ENCODE results near the gene LYPD6B. TPM values are rescaled to one million over a fixed set of nuclear protein-coding genes. Genes with fewer than 3 reads are reported as not detected.

Gene LYPD6B
- total RNA-seq, 1 experiment from 2014 or later = 2.0 TPM

DNA sequence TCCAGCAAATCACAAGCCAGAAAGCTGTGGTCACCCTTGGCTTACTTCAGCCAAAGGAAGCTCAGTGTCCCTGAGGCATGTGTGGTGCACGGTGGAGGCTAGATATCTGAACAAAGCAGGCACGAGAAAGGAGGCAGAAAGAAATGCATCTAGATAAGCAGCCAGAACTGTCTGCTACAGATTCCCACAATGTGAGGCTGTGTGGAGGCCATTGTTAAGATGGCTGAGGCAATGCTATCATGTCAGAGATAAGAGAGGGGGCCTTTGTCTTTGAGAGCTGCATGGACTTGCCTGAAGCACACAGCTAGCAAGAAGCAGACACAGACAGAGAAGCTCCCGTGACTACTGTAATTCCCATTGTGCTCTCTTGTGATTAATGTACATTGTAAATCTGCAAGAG lies 181.4 kb downstream of the LYPD6B start:
- Histone ChIP-seq H4K20me1 (ENCODE audit: control insufficient read depth, insufficient read depth, insufficient read length) (no peaks in the 10 kb centered on the region), H3K79me1 (ENCODE audit: insufficient read depth, low read depth, low read length, poor library complexity, severe bottlenecking) (no peaks in the 10 kb centered on the region), H3K4me1 (ENCODE audit: insufficient read depth, low read length) (peaks cover 8% of the 10 kb centered on the region; the same call in 1 of the 2 replicates), H2BK12ac (ENCODE audit: insufficient read length, low read depth, low read length) (no peak overlapping the region), H2BK20ac (ENCODE audit: low read depth, low read length, poor library complexity, severe bottlenecking) (no peak overlapping the region), H3K27ac (ENCODE audit: insufficient read length, low read depth, low read length) (no peak overlapping the region), H3K23me2 (ENCODE audit: insufficient read length, low read depth, low read length, poor library complexity, severe bottlenecking) (peaks cover 2% of the 10 kb centered on the region), H2BK5ac (ENCODE audit: insufficient read length, low read length) (no peak overlapping the region), H2BK15ac (ENCODE audit: low read depth, low read length) (no peak overlapping the region), H4K8ac (replicated peaks; ENCODE audit: insufficient read length, low read depth, low read length) (no peak overlapping the region), H3T11ph (ENCODE audit: low read length) (no peak overlapping the region), H2AFZ (ENCODE audit: low read length) (no peak overlapping the region), H3K4ac (ENCODE audit: low read depth, low read length) (no peak overlapping the region), H3K18ac (ENCODE audit: insufficient read length, low read depth, low read length) (no peak overlapping the region), H3K56ac (ENCODE audit: insufficient read length, low read depth, low read length) (no peak overlapping the region), H3K4me2 (ENCODE audit: insufficient read depth, insufficient read length, low read length) (no peak overlapping the region), H2AK5ac (ENCODE audit: insufficient read length, low read length) (no peak overlapping the region), H4K91ac (ENCODE audit: insufficient read length, low read depth, low read length) (no peak overlapping the region), H2BK120ac (ENCODE audit: low read depth, low read length, poor library complexity, severe bottlenecking) (no peak overlapping the region), H3K9me3 (ENCODE audit: control insufficient read depth, low read depth, low read length) (no peaks in the 10 kb centered on the region), H3K27me3 (ENCODE audit: insufficient read depth, low read length) (no peaks in the 10 kb centered on the region), H3K9ac (ENCODE audit: extremely low read depth, insufficient read length, low read length) (no peak overlapping the region), H3K79me2 (ENCODE audit: insufficient read depth, low read length) (no peaks in the 10 kb centered on the region), H3K14ac (ENCODE audit: insufficient read depth, low read length) (no peak overlapping the region), H3K23ac (ENCODE audit: insufficient read length, low read depth, low read length) (no peak overlapping the region), H4K5ac (ENCODE audit: insufficient read length, low read depth, low read length) (no peak overlapping the region)
- no peak for TF ChIP-seq CTCF (conservative IDR thresholded peaks at IDR 0.05)
- no CpG with 5 or more reads among the region's 3 CpGs for WGBS (ENCODE audit: extremely low coverage, insufficient read length, low lambda C conversion rate)
- Mint-ChIP-seq H3K9me3 (no peaks in the 10 kb centered on the region), H3K36me3 (ENCODE audit: insufficient read depth in 1 of 3, low read depth in 3 of 3) (no peaks in the 10 kb centered on the region), H3K27ac (no peak overlapping the region), H3K27me3 (ENCODE audit: low read depth) (no peaks in the 10 kb centered on the region), H3K4me1 (peaks cover 30 to 55% of the 10 kb centered on the region in 2 experiments), H3K4me3 (no peak overlapping the region)
- DNase-seq = no peak

Measured in H9 (cell line).